K562 (cell line): ENCODE data around the gene COX18. TPM values are rescaled to one million over a fixed set of nuclear protein-coding genes. Genes with fewer than 3 reads are reported as not detected.

Experiments used
- CEBPB ChIP-seq: fragments of 450-650 bp; IDR thresholded peaks from 2 replicates; pipeline ENCODE4 v1.6.1; 2016; ENCODE audit warnings: missing genetic modification characterization, missing compliant biosample characterization
- CHAMP1 ChIP-seq: fragments of 450-650 bp; IDR thresholded peaks from 2 replicates; pipeline ENCODE4 v1.6.1; 2016; ENCODE audit warnings: mild to moderate bottlenecking
- ELK1 ChIP-seq: sonication (generic); formaldehyde crosslinking; IDR thresholded peaks from 2 replicates; pipeline ENCODE4 v1.8.1; 2022; ENCODE audit warnings: missing genetic modification reagents
- GABPA ChIP-seq: fragments of 200-800 bp; sonication (Bioruptor generic); conservative IDR thresholded peaks from 2 replicates; pipeline ENCODE4 v1.6.1; 2016; ENCODE audit warnings: low read depth, missing genetic modification characterization, missing compliant biosample characterization
- NEUROD1 ChIP-seq: fragments of 150-350 bp; IDR thresholded peaks from 2 replicates; pipeline ENCODE4 v1.6.1; 2014; ENCODE audit warnings: borderline replicate concordance, low read length, low read depth; ENCODE audit not compliant: partially characterized antibody
- NR4A1 ChIP-seq, 2 experiments: fragments of 250-450 bp in 1 of 2; fragments of 450-650 bp in 1 of 2; sonication (Bioruptor Pico) in 1 of 2; IDR thresholded peaks; 2 replicates each; pipeline versions ENCODE4 v1.4.0 to v1.6.1; 2016 to 2020; ENCODE audit warnings: mild to moderate bottlenecking in 2 of 2, missing compliant biosample characterization in 1 of 2, missing genetic modification characterization in 1 of 2, moderate library complexity in 1 of 2
- PHF8 ChIP-seq: fragments of 200-600 bp; sonication (generic); IDR thresholded peaks from 2 replicates; pipeline ENCODE4 v1.6.1; 2012; ENCODE audit warnings: mixed run types, mild to moderate bottlenecking, inconsistent platforms, low read length, moderate library complexity, borderline replicate concordance
- POLR2AphosphoS5 ChIP-seq: IDR thresholded peaks from 2 replicates; pipeline ENCODE4 v1.6.1; 2011; ENCODE audit warnings: mild to moderate bottlenecking, low read depth, low read length, moderate library complexity; ENCODE audit not compliant: control insufficient read depth, insufficient read depth
- TRIM25 ChIP-seq: fragments of 450-650 bp; IDR thresholded peaks from 2 replicates; pipeline ENCODE4 v1.7.0; 2016; ENCODE audit warnings: borderline replicate concordance
- ZNF121 ChIP-seq: sonication (generic); formaldehyde crosslinking; conservative IDR thresholded peaks from 2 replicates; pipeline ENCODE4 v1.8.0; 2022; ENCODE audit warnings: missing genetic modification reagents
- ZNF511 ChIP-seq: sonication (generic); formaldehyde crosslinking; IDR thresholded peaks from 2 replicates; pipeline ENCODE4 v1.8.0; 2022; ENCODE audit warnings: mild to moderate bottlenecking, missing genetic modification reagents
- ZNF57 ChIP-seq: fragments of 450-650 bp; formaldehyde crosslinking; IDR thresholded peaks from 2 replicates; pipeline ENCODE4 v1.4.0; 2020; ENCODE audit warnings: mild to moderate bottlenecking, moderate library complexity
- polyA plus RNA-seq, 8 experiments: library from polyadenylated mRNA; depleted of rRNA in 4 of 8; stranded (reverse) in 5 of 8; unstranded in 3 of 8; fragments of >200 nt; fragmentation: Nextera tagmentation in 2 of 8; fragmentation: Illumina TruSeq in 1 of 8; extraction: Ambion mirVana in 2 of 8; extraction: Trizol in 1 of 8; gene quantifications; 2 replicates each; pipeline versions ENCODE4 v1.2.1 to v1.2.3, GENCODE V29; 2011 to 2014; ENCODE audit warnings: inconsistent platforms in 1 of 8, missing spikeins in 1 of 8
- total RNA-seq, 7 experiments: library from RNA; depleted of rRNA in 6 of 7; stranded (reverse); fragments of >200 nt in 6 of 7; fragmentation: Illumina TruSeq in 2 of 7; extraction: Trizol in 2 of 7; gene quantifications; 2 replicates each; pipeline versions ENCODE4 v1.2.1 to v1.2.3, GENCODE V29; 2011 to 2021; ENCODE audit warnings: low replicate concordance in 1 of 7
- TF ChIP-seq, protein P1 (sequence below): IDR thresholded peaks from 2 replicates; pipeline ENCODE4 v1.6.1; 2012; ENCODE audit warnings: low read depth, low read length, improper control_type of control experiment, borderline replicate concordance
- TF ChIP-seq, protein P2 (sequence below): sonication (generic); formaldehyde crosslinking; IDR thresholded peaks from 2 replicates; pipeline ENCODE4 v1.8.0; 2023; ENCODE audit warnings: mild to moderate bottlenecking, missing genetic modification reagents

COX18 gene
- total and polyA plus RNA-seq, 9 of the 15 experiments (the other 6 are each of a cell fraction or from before 2014, with no cell fraction given) = 7.0 to 21.3 (median 14.7) TPM

DNA sequence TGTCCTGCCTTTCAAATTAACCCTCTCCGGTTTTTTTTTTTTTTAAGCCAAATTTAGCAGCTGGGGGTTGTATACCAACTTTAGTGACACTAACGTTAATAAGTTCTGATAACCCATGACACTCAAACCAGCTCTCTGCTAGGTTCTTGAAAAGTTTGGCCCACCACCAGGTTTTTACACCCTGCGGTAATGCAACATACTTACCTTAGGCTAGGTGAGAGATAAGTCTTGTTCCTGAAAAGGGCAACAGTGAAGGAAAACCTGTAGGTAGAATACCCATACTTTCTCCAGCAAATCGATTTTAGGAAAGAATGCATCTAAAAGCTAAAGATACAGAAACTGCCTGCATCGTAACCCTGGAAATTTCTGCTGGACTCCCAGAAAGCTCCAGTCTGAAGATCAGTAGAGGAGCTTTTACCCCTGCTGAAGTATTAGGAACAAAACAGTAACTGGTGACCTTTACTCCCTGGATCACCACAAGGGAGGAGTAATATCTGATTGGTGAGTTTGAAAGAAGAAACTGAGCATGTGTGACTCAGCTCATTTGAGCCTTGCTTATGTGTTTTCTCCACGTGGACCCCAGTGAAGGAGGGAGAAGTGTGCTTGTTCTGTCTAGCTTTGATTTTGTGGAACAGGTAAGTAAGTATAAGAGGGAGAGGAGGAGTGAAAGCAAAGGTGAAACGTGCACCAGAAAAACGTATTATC is 34.4 kb upstream of the COX18 start (continued):
- TF ChIP-seq TRIM25 = no peak
- TF ChIP-seq GABPA (tag) = no peak
- no peak for TF ChIP-seq ZNF57 (CRISPR knock-in tag)
- TF ChIP-seq, protein P1, sequence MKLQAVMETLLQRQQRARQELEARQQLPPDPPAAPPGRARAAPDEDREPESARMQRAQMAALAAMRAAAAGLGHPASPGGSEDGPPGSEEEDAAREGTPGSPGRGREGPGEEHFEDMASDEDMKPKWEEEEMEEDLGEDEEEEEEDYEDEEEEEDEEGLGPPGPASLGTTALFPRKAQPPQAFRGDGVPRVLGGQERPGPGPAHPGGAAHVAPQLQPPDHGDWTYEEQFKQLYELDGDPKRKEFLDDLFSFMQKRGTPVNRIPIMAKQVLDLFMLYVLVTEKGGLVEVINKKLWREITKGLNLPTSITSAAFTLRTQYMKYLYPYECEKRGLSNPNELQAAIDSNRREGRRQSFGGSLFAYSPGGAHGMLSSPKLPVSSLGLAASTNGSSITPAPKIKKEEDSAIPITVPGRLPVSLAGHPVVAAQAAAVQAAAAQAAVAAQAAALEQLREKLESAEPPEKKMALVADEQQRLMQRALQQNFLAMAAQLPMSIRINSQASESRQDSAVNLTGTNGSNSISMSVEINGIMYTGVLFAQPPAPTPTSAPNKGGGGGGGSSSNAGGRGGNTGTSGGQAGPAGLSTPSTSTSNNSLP = no peak
- no peak; the same call in 1 of the 2 replicates for TF ChIP-seq POLR2AphosphoS5
- no peak for TF ChIP-seq ELK1 (CRISPR knock-in tag)
- TF ChIP-seq NEUROD1 = no peak
- TF ChIP-seq CEBPB (tag) = no peak
- no peak for TF ChIP-seq NR4A1 (CRISPR knock-in tag; IDR thresholded peaks at IDR 0.05)
- TF ChIP-seq NR4A1 (tag; IDR thresholded peaks at IDR 0.05) = no peak
- TF ChIP-seq PHF8 = no peak
- no peak for TF ChIP-seq ZNF511 (CRISPR knock-in tag)
- TF ChIP-seq ZNF121 (CRISPR knock-in tag) = no peak
- TF ChIP-seq CHAMP1 = peak; percentile 83; the same call in 1 of the 2 replicates
- TF ChIP-seq, protein P2, sequence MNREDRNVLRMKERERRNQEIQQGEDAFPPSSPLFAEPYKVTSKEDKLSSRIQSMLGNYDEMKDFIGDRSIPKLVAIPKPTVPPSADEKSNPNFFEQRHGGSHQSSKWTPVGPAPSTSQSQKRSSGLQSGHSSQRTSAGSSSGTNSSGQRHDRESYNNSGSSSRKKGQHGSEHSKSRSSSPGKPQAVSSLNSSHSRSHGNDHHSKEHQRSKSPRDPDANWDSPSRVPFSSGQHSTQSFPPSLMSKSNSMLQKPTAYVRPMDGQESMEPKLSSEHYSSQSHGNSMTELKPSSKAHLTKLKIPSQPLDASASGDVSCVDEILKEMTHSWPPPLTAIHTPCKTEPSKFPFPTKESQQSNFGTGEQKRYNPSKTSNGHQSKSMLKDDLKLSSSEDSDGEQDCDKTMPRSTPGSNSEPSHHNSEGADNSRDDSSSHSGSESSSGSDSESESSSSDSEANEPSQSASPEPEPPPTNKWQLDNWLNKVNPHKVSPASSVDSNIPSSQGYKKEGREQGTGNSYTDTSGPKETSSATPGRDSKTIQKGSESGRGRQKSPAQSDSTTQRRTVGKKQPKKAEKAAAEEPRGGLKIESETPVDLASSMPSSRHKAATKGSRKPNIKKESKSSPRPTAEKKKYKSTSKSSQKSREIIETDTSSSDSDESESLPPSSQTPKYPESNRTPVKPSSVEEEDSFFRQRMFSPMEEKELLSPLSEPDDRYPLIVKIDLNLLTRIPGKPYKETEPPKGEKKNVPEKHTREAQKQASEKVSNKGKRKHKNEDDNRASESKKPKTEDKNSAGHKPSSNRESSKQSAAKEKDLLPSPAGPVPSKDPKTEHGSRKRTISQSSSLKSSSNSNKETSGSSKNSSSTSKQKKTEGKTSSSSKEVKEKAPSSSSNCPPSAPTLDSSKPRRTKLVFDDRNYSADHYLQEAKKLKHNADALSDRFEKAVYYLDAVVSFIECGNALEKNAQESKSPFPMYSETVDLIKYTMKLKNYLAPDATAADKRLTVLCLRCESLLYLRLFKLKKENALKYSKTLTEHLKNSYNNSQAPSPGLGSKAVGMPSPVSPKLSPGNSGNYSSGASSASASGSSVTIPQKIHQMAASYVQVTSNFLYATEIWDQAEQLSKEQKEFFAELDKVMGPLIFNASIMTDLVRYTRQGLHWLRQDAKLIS (CRISPR knock-in tag) = no peak
